Measurements from ENCODE around the gene ASPG.

DNA sequence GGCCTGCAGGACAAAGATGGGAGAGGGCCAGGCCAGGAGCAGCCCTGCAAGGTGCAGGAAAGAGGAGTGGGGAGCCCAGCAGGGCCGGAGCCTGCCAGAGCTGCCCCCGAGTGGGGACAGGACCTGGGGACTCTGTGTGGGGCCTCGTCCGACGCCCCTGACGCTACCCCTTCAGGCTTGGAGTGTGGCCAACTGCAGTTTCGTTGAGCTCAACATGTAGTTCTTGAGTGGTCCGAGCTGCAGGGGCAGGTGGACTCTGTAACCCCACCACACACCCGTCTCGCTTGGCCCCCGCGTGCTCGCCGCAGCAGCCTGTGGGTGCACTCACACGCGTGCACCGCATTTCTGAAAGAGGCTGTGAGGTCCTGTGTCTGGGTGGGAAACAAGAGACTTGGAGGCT, 2.0 kb downstream of the ASPG start:
- TF ChIP-seq POLR2A (IDR thresholded peaks at IDR 0.05; ENCODE audit: low read depth, low read length) (no peak), EZH2 (IDR thresholded peaks at IDR 0.05; ENCODE audit: borderline replicate concordance, low read depth, low read length, severe bottlenecking) (no peak), FOS (IDR thresholded peaks at IDR 0.05; ENCODE audit: borderline replicate concordance, insufficient read depth, low read length) (no peak), POLR2AphosphoS5 (IDR thresholded peaks at IDR 0.05; ENCODE audit: insufficient read depth, low read depth, low read length) (no peak), JUN (IDR thresholded peaks at IDR 0.05; ENCODE audit: borderline replicate concordance, insufficient read depth, insufficient read length, low read depth) (no peak), MYC (IDR thresholded peaks at IDR 0.05; ENCODE audit: low read depth, low read length) (no peak)
- TF ChIP-seq, protein P1, sequence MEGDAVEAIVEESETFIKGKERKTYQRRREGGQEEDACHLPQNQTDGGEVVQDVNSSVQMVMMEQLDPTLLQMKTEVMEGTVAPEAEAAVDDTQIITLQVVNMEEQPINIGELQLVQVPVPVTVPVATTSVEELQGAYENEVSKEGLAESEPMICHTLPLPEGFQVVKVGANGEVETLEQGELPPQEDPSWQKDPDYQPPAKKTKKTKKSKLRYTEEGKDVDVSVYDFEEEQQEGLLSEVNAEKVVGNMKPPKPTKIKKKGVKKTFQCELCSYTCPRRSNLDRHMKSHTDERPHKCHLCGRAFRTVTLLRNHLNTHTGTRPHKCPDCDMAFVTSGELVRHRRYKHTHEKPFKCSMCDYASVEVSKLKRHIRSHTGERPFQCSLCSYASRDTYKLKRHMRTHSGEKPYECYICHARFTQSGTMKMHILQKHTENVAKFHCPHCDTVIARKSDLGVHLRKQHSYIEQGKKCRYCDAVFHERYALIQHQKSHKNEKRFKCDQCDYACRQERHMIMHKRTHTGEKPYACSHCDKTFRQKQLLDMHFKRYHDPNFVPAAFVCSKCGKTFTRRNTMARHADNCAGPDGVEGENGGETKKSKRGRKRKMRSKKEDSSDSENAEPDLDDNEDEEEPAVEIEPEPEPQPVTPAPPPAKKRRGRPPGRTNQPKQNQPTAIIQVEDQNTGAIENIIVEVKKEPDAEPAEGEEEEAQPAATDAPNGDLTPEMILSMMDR (IDR thresholded peaks at IDR 0.05; ENCODE audit: extremely low read depth in 1 of 2, insufficient read depth in 1 of 2, low read depth in 1 of 2, low read length in 2 of 2) = no peak
- TF ChIP-seq, protein P2, sequence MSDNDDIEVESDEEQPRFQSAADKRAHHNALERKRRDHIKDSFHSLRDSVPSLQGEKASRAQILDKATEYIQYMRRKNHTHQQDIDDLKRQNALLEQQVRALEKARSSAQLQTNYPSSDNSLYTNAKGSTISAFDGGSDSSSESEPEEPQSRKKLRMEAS (IDR thresholded peaks at IDR 0.05; ENCODE audit: insufficient read depth, insufficient read length) = no peak

Data from endothelial cell of umbilical vein (primary cell).